Erythroblast (primary cell): ENCODE data around the gene CAND1.

Experiments
- GATA1 ChIP-seq: IDR thresholded peaks from 2 replicates; pipeline ENCODE4 v1.6.1; 2011; ENCODE audit warnings: low read depth, mild to moderate bottlenecking, control low read depth, low read length, moderate library complexity
- POLR2A ChIP-seq: IDR thresholded peaks from 2 replicates; pipeline ENCODE4 v1.6.1; 2011; ENCODE audit warnings: mild to moderate bottlenecking, low read length

GRCh38 chr12:67305544-67305943, 36.4 kb downstream of the CAND1 start:
- TF ChIP-seq POLR2A, result no peak
- TF ChIP-seq GATA1, result no peak
